ENCODE results near the gene CTNNA3.

- TF ChIP-seq RAD21 (IDR thresholded peaks at IDR 0.05; ENCODE audit: low read length) (no peak), POLR2A (IDR thresholded peaks at IDR 0.05; ENCODE audit: low read depth, low read length) (no peak), CTCF (conservative IDR thresholded peaks at IDR 0.05; ENCODE audit: low read depth, low read length) (no peak), USF2 (IDR thresholded peaks at IDR 0.05; ENCODE audit: low read depth, low read length) (no peak), CHD1 (IDR thresholded peaks at IDR 0.05; ENCODE audit: low read depth, low read length) (no peak), BHLHE40 (IDR thresholded peaks at IDR 0.05; ENCODE audit: low read depth, low read length) (no peak)
Measured at GRCh38 chr10:66265398-66265797, 1430.6 kb downstream of the CTNNA3 start.
